UCSD-AML1 (cell line): Measurements from ENCODE around the gene SDHA.
"Not testable (repeated sequence)": the region's sequence is repeated elsewhere in the genome, so short reads cannot be mapped to it uniquely, and the experiment has no call there.

ENCODE experiments used
- DNase-seq: peaks from one replicate; lab custom pipeline; 2025; ENCODE audit not compliant: unreplicated experiment; lab: John Stamatoyannopoulos, UW

Gene SDHA

DNA sequence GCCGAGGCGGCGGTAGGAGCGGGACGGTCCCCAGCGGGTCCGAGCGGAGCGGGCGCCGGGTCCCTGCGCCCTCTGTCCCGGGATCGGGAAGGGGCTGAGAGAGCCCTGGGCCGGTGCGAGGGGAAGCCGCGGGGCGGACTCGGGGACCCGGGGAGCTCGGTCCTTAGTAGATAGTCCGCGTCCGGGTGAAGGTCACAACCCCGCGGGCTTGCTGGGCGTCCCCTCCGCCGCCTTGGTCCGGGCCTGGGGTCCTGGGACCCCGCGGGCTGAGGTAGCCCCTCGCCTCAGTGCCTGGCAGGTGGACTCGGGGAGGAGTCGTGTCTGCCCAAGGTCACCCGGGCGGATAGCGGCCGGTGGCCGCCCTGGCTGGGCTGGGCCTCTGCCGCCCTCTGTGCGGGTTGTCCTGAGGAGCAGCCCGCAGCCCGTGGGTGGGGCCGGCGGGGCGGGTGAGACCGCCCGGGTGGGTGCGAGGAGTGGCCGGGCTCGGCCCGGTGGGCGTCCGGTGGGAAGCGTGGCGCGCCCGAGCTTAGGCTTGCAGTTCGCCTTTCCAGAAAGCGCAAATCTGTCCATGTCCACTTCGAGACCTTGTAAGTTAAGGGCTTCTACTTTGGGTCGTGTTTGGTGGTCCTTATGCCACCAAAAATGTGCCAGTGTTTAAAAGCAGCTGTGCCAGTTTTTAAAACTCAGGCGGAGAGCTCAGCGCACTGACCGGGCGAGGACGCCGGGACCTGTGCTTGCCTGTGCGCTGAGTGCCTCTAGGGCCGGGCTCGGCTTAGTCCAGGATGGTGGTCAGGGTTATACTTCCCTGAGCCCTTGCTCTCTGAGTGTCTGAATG is 554 bp downstream of the SDHA start:
- peak; percentile 50 for DNase-seq

DNA sequence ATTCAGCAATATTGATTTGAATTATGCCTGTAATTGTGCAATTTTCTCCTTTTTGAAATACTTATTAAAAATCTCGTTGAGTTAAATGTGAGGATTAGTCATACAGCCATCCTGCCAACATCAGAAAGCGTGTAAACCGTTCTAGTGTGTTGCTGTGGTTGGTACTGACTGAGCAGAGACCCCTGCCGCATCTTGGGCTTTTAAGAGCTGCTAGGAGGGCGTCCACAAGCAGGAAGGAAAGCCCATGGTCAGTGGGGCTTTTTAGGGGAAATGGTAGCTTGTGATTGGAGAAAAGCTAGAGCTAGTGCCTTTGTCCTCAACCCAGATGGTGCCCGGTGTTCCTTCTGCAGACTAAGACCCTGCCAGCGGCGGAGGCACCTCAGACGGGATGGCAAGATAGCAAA is 1.3 kb downstream of the SDHA start:
- DNase-seq, result no peak

- no peak for DNase-seq
Observed at GRCh38 chr5:219991-220390, 1.9 kb downstream of the SDHA start.

GRCh38 chr5:222951-223715 is 5.0 kb downstream of the SDHA start:
- DNase-seq, result not testable (repeated sequence)

- no peak for DNase-seq
Observed at GRCh38 chr5:223791-224190, 5.7 kb downstream of the SDHA start.

DNA sequence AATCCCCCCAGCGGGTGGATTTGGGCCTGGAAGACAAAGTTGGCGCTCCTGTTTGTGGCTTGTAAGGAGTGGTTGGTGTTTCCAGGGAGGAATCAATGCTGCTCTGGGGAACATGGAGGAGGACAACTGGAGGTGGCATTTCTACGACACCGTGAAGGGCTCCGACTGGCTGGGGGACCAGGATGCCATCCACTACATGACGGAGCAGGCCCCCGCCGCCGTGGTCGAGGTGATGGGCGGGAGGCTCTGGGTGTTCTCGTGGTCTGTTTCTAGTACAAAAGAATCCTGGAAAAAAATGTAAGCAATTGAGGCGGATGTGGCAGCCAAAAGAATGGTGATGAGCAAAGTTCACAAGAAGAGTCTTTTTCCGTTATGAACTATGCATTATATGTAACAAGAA is 7.2 kb downstream of the SDHA start:
- DNase-seq, result no peak

- not testable (repeated sequence) for DNase-seq
Observed at GRCh38 chr5:227375-227774, 9.3 kb downstream of the SDHA start.

- no peak for DNase-seq
Observed at GRCh38 chr5:228886-229285, 10.8 kb downstream of the SDHA start.

GRCh38 chr5:230711-231110 is 12.6 kb downstream of the SDHA start:
- no peak for DNase-seq

- no peak for DNase-seq
Observed at GRCh38 chr5:231661-232060, 13.5 kb downstream of the SDHA start.

- not testable (repeated sequence) for DNase-seq
Observed at GRCh38 chr5:233426-233825, 15.3 kb downstream of the SDHA start.

- DNase-seq, result no peak
Observed at GRCh38 chr5:234450-234849, 16.3 kb downstream of the SDHA start.

DNA sequence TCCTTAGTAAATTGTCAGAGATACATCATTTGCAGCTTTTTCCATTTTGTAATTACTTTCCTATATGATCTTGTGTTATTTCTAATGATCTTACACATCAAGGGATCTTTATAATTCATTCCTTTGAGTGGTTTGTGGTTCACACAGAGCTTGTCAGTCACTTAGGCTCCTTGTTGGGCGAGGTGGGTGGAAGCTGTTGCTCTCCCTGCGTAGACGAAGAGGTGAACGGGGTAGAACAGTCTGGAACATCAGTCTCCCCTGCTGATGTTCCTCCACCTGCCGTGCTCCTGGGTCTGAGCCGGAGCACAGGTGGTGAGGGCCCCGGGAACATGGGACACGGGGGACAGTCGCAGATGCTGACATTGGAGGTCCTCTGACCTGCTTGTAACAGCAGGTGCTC is 17.4 kb downstream of the SDHA start:
- DNase-seq, result not testable (repeated sequence)

GRCh38 chr5:237931-238330 is 19.8 kb downstream of the SDHA start:
- DNase-seq, result not testable (repeated sequence)

- not testable (repeated sequence) for DNase-seq
Observed at GRCh38 chr5:240550-240949, 22.4 kb downstream of the SDHA start.

DNA sequence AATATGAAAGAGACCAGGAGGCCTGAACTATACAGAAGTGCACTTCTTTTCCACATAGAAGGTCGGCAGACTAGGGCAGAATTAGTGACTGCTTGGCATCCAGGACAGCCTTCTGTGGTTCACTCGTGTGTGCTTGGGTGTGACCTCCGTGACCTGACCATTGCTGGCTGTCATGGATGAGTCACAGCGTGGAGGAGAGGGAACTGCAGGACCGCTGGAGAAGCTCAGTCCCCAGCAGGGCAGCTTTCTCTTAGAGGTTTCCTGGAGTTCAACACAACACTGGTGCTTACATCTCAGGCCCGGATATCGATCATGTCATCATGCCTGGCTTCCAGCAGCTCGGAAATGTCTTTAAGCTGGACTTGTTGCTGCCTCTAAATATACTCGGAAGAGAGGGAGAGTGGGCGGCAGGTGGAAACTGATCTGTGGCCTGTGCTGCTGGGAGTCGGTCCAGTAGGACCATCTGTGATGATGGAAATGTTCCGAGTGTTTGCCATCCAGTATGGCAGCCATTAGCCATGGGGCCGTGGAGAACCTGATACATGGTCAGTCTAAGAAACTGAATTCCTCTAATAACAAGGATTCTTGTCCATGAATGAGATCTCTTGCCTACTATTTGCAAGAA is 23.0 kb downstream of the SDHA start:
- DNase-seq, result not testable (repeated sequence)

GRCh38 chr5:243683-244367 is 25.7 kb downstream of the SDHA start:
- not testable (repeated sequence) for DNase-seq

GRCh38 chr5:245717-246116 is 27.6 kb downstream of the SDHA start:
- DNase-seq, result not testable (repeated sequence)

DNA sequence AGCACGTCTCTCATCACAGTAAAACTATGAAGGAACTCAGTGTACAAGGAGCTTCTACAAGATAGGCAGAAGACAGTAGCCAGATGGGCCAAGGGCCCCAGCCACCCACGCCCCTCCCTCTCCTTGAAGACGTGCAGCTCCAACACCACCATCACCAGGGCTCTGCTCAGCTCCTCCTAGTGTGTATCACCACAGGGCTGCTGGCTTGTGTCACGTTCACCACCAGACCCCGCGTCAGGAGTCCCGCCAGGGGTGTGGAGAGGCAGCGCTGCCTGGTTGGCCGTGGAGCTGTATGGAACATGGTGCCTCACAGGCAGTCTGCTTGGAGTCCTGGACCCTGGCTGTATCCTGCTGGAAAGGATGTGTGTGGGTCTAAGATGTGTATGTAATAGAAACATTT is 32.3 kb downstream of the SDHA start:
- DNase-seq, result not testable (repeated sequence)

DNA sequence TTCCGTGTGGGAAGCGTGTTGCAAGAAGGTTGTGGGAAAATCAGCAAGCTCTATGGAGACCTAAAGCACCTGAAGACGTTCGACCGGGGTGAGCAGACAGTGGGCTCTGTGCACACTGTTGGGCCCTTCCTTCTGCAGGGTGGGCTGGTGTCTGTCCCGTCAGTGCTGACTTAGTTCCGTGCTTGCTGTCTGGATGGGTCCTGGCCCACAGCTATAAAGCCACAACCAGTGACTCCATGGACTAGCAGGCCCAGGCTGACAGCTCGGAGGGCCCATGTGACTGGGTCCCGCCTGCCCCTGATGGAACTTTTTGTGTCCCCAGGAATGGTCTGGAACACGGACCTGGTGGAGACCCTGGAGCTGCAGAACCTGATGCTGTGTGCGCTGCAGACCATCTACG is 32.9 kb downstream of the SDHA start:
- DNase-seq, result not testable (repeated sequence)

DNA sequence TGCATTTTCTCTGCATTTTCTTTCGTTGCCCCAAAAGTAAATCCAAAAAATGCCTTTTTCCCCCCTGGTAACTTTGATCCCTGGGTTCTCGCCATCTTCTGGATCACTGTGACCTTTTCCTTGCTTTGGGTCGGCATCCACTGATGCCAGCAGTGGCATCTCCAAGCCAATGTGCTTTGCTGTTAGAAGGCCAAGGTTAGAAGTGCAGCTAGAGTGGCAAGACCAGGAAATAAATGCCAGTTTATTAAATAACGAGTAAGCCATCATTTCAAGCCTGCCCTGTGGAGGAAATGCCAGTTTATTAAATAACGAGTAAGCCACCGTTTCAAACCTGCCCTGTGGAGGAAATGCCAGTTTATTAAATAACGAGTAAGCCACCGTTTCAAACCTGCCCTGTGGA is 33.4 kb downstream of the SDHA start:
- DNase-seq, result not testable (repeated sequence)
